KMS-11 (cell line): Measurements from ENCODE around the gene GAMT.

Source experiments
- H2AFZ ChIP-seq: fragments of 200-600 bp; sonication (generic); 2 replicates; pipeline ENCODE4 v1.6.1; 2016; ENCODE audit warnings: antibody characterized with exemption, mixed run types, low read depth
- H3K27ac ChIP-seq: fragments of 200-600 bp; sonication (generic); 2 replicates; pipeline ENCODE4 v1.6.1; 2016; ENCODE audit warnings: mild to moderate bottlenecking, mixed run types
- H3K27me3 ChIP-seq: fragments of 200-600 bp; sonication (generic); 2 replicates; pipeline ENCODE4 v1.6.1; 2017; ENCODE audit warnings: mild to moderate bottlenecking, low read depth, mixed run types, moderate library complexity; ENCODE audit not compliant: insufficient read depth
- H3K36me3 ChIP-seq: fragments of 200-600 bp; sonication (generic); 2 replicates; pipeline ENCODE4 v1.6.1; 2017; ENCODE audit warnings: mild to moderate bottlenecking, mixed run types; ENCODE audit not compliant: insufficient read depth
- H3K4me1 ChIP-seq: fragments of 200-600 bp; sonication (generic); 2 replicates; pipeline ENCODE4 v1.6.1; 2016; ENCODE audit warnings: mild to moderate bottlenecking, low read depth, mixed run types; ENCODE audit not compliant: poor library complexity, severe bottlenecking
- H3K4me2 ChIP-seq: fragments of 200-600 bp; sonication (generic); 2 replicates; pipeline ENCODE4 v1.7.0; 2016; ENCODE audit warnings: mild to moderate bottlenecking, mixed run types
- H3K4me3 ChIP-seq: fragments of 200-600 bp; sonication (generic); IDR thresholded peaks from 2 replicates; pipeline ENCODE4 v1.6.1; 2017; ENCODE audit warnings: low read depth, low read length, mixed read lengths; ENCODE audit not compliant: insufficient read depth
- H3K79me2 ChIP-seq: fragments of 200-600 bp; sonication (generic); 2 replicates; pipeline ENCODE4 v1.6.1; 2016; ENCODE audit warnings: low read depth, mixed run types; ENCODE audit not compliant: insufficient read depth
- H3K9ac ChIP-seq: fragments of 200-600 bp; sonication (generic); 2 replicates; pipeline ENCODE4 v1.6.1; 2016; ENCODE audit warnings: mild to moderate bottlenecking, mixed run types
- H4K20me1 ChIP-seq: fragments of 200-600 bp; sonication (generic); 2 replicates; pipeline ENCODE4 v1.6.1; 2016; ENCODE audit warnings: mild to moderate bottlenecking, mixed run types; ENCODE audit not compliant: insufficient read depth
- CTCF ChIP-seq: fragments of 200-600 bp; sonication (generic); conservative IDR thresholded peaks from 2 replicates; pipeline ENCODE4 v1.6.1; 2017; ENCODE audit warnings: low read depth, mild to moderate bottlenecking, antibody characterized with exemption, low read length, moderate library complexity, mixed read lengths

GAMT gene

GRCh38 chr19:1382250-1382649 lies 19.1 kb downstream of the GAMT start:
- Histone ChIP-seq H3K4me3 (no peak overlapping the region), H2AFZ (no peak overlapping the region), H3K79me2 (peaks cover 15% of the 10 kb centered on the region), H3K27me3 (no peaks in the 10 kb centered on the region; the same call in 1 of the 2 replicates), H3K36me3 (no peaks in the 10 kb centered on the region), H3K9ac (no peak overlapping the region), H4K20me1 (no peaks in the 10 kb centered on the region), H3K4me2 (0 out of 2 replicates have a peak overlapping the region, but pooled peaks have one; percentile 12), H3K27ac (no peak overlapping the region), H3K4me1 (peaks cover 14% of the 10 kb centered on the region)
- no peak for TF ChIP-seq CTCF

- Histone ChIP-seq H2AFZ (no peak overlapping the region), H3K9ac (no peak overlapping the region), H3K4me3 (no peak overlapping the region), H3K4me1 (peaks cover 10% of the 10 kb centered on the region), H3K4me2 (no peak overlapping the region), H3K27ac (no peak overlapping the region), H3K27me3 (no peaks in the 10 kb centered on the region; the same call in 1 of the 2 replicates), H3K36me3 (no peaks in the 10 kb centered on the region), H3K79me2 (peaks cover 10% of the 10 kb centered on the region), H4K20me1 (no peaks in the 10 kb centered on the region)
- no peak for TF ChIP-seq CTCF
These were observed 21.3 kb downstream of the GAMT start for GRCh38 chr19:1379961-1380489.

GRCh38 chr19:1379126-1379905 lies 22.0 kb downstream of the GAMT start:
- no peak for TF ChIP-seq CTCF
- Histone ChIP-seq H3K27me3 (no peaks in the 10 kb centered on the region; the same call in 1 of the 2 replicates), H4K20me1 (no peaks in the 10 kb centered on the region), H3K4me1 (peaks cover 5% of the 10 kb centered on the region), H2AFZ (no peak overlapping the region), H3K4me3 (no peak overlapping the region), H3K36me3 (no peaks in the 10 kb centered on the region), H3K27ac (no peak overlapping the region), H3K9ac (no peak overlapping the region), H3K79me2 (peaks cover 4% of the 10 kb centered on the region; the same call in 1 of the 2 replicates), H3K4me2 (no peak overlapping the region)

- Histone ChIP-seq H3K27ac (no peak overlapping the region), H3K27me3 (no peaks in the 10 kb centered on the region; the same call in 1 of the 2 replicates), H3K79me2 (no peaks in the 10 kb centered on the region), H3K36me3 (no peaks in the 10 kb centered on the region), H4K20me1 (no peaks in the 10 kb centered on the region), H2AFZ (no peak overlapping the region), H3K9ac (no peak overlapping the region), H3K4me1 (peaks cover 5% of the 10 kb centered on the region), H3K4me2 (no peak overlapping the region), H3K4me3 (no peak overlapping the region)
- TF ChIP-seq CTCF = no peak
These were observed 23.2 kb downstream of the GAMT start for GRCh38 chr19:1377965-1378785.
